ENCODE data around the gene POU3F1. TPM values are rescaled to one million over a fixed set of nuclear protein-coding genes. Genes with fewer than 3 reads are reported as not detected.

POU3F1 gene
- total RNA-seq, 4 donors from 2014 or later = not detected

DNA sequence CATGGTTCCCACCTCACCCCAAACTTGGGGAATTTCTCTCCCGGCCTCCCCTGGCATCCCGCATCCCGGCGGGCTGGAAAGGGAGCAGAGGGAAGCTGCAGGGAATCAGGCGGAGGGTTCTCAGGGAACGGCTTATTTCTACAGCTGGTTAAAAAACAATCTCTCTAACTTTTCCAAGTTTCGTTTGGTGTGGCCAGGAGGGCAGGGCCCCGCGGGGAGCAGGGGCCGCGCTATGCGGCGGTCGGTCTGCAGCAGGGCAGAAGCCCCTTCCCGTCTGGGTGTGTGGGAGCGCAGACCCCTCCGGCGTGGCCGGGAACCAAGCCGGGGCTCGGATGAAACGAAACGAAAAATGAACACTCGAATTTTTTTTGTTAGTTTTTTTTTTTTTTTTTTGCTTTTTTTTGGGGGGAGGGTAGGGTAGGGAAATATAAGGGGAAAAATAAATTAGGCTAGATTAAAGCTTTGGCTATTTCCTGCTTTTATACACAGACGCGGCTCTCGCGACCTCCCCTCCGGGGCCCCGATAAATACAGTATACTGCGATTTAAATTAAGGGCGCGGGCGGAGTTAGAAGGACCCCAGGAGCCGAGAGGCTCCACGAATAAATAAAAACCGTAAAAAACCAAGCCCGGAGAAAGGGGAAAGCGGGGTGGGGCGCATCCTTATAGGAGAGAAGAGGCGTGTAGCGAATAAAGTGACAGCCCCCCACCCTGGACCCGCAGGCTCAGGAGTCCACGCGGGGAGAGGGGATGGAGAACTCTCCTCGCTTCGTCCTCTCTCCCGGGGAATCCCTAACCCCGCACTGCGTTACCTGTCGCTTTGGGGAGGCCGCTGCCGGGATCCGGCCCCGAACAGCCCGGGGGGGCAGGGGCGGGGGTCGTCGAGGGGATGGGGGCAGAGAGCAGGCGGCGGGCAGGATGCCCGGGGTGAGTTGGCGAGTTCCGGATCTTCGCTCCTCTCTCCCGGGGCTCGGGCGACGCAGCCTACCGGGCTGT is 2.1 kb downstream of the POU3F1 start:
- Histone ChIP-seq H3K27ac (no peak overlapping the region), H3K9me3 (no peaks in the 10 kb centered on the region), H3K4me3 (replicated peaks in 1 of 3) (peak overlapping the region in 1 of 3 donors; percentile 9), H3K27me3 (peaks cover 36% of the 10 kb centered on the region), H3K36me3 (no peaks in the 10 kb centered on the region), H3K4me1 (peaks cover 14 to 25% of the 10 kb centered on the region in 2 donors)
- no peak for TF ChIP-seq POLR2A (IDR thresholded peaks at IDR 0.05)
- TF ChIP-seq, protein P1, sequence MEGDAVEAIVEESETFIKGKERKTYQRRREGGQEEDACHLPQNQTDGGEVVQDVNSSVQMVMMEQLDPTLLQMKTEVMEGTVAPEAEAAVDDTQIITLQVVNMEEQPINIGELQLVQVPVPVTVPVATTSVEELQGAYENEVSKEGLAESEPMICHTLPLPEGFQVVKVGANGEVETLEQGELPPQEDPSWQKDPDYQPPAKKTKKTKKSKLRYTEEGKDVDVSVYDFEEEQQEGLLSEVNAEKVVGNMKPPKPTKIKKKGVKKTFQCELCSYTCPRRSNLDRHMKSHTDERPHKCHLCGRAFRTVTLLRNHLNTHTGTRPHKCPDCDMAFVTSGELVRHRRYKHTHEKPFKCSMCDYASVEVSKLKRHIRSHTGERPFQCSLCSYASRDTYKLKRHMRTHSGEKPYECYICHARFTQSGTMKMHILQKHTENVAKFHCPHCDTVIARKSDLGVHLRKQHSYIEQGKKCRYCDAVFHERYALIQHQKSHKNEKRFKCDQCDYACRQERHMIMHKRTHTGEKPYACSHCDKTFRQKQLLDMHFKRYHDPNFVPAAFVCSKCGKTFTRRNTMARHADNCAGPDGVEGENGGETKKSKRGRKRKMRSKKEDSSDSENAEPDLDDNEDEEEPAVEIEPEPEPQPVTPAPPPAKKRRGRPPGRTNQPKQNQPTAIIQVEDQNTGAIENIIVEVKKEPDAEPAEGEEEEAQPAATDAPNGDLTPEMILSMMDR (IDR thresholded peaks at IDR 0.05) = no peak
- WGBS, 2 donors = 10 to 12% methylated on average over 42 to 68 of the region's 70 CpGs
- intact Hi-C loops (cut with DNase I) = no loop called here
- DNase-seq = no peak

DNA sequence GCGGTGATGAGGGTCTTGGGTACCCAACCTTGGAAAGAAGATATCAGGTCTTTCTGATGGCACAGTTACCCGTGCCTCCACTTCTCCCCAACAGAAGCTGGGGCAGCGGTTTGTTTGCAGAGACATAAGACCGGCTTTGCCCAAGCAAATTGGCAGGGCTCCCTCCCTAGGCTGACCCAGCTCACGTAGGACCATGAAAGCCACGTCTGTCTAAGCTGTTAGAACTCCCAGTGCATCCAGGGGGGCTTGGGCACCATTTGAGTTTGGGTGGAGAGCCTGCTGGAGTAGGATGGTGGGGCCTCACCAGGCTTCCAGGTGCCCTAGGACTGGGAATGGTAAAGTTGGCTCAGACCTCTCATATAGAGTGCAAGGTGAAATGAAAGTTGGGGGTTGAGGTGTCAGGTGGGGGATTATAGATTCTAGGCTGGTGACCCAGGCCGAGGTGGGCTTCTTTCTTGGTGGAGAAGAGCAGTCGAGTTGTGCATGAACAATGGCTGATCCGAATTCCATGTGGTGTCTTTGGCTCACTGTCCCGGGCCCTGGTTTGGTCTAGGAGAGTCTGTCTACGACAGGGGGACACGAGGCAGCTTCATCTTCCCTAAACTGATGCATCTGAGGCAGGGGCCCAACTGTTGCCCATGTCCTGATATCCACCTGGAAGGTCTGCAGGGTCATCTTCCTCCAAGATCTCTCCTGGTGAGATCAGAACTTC is 3.4 kb downstream of the POU3F1 start:
- no peaks in the 10 kb centered on the region for H3K9me3 ChIP-seq
- no peak overlapping the region for H3K27ac ChIP-seq
- peaks cover 36% of the 10 kb centered on the region for H3K27me3 ChIP-seq
- H3K36me3 ChIP-seq = no peaks in the 10 kb centered on the region
- intact Hi-C loops (cut with DNase I) = no loop called here
- no peak overlapping the region for H3K4me3 ChIP-seq (replicated peaks in 1 of 3)
- H3K4me1 ChIP-seq = peaks cover 14 to 25% of the 10 kb centered on the region in 2 donors
- DNase-seq = no peak
- TF ChIP-seq, protein P1 (IDR thresholded peaks at IDR 0.05) = no peak
- TF ChIP-seq POLR2A (IDR thresholded peaks at IDR 0.05) = no peak
- WGBS, 2 donors = 91 to 98% methylated on average over 8 to 12 of the region's 12 CpGs

DNA sequence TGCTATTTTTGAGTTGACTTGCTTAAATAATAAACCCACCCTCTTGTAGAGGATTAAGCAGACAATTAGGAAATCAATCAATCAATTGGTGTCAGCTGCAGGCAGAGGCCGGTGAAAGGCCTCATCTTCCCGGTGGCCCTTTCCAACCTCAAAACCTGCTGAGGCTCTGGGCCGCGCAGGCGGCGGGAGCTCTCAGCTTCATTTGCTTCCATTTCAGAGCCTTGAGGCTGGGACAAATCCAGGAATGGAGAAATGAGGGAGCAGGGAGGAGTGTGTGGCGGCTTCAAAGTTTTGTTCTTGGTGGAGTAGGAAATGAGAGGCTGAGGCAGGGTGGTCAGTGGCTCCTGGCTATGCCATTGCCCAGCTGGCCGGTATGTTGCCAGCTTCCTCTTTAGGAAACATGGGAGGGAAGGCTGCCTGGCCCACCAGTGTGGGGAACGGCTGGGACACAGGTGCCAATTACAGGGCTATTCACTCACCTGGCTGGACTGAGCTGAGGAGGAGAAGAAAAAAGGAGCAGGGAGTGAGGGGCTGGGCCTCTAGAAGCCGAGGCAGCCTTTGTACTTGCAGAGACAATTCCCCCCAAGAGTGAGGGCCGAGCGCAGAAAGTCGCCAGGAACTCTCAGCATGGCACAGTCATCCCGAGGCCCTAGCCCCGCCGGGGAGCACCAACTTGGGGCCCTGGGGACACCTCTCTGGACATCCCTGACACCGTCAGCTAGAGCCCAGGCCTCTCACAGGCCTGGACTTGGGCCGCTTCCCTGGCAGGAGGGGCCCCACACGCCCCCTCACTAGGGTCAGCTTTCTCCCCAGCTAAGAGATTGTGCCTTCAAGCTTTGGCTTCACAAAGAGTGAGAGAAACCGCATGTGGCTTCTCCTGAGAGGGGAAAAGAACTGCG is 4.4 kb downstream of the POU3F1 start:
- no peak overlapping the region for H3K27ac ChIP-seq
- peaks cover 14 to 19% of the 10 kb centered on the region in 2 donors for H3K4me1 ChIP-seq
- H3K4me3 ChIP-seq (replicated peaks in 1 of 3) = no peak overlapping the region
- intact Hi-C loops (cut with DNase I) = no loop called here
- H3K27me3 ChIP-seq = peaks cover 36% of the 10 kb centered on the region
- no peaks in the 10 kb centered on the region for H3K9me3 ChIP-seq
- DNase-seq = no peak
- WGBS, 2 donors = 90 to 93% methylated on average over 15 to 17 of the region's 21 CpGs
- H3K36me3 ChIP-seq = no peaks in the 10 kb centered on the region
- TF ChIP-seq POLR2A (IDR thresholded peaks at IDR 0.05) = no peak
- TF ChIP-seq, protein P1 (IDR thresholded peaks at IDR 0.05) = no peak

DNA sequence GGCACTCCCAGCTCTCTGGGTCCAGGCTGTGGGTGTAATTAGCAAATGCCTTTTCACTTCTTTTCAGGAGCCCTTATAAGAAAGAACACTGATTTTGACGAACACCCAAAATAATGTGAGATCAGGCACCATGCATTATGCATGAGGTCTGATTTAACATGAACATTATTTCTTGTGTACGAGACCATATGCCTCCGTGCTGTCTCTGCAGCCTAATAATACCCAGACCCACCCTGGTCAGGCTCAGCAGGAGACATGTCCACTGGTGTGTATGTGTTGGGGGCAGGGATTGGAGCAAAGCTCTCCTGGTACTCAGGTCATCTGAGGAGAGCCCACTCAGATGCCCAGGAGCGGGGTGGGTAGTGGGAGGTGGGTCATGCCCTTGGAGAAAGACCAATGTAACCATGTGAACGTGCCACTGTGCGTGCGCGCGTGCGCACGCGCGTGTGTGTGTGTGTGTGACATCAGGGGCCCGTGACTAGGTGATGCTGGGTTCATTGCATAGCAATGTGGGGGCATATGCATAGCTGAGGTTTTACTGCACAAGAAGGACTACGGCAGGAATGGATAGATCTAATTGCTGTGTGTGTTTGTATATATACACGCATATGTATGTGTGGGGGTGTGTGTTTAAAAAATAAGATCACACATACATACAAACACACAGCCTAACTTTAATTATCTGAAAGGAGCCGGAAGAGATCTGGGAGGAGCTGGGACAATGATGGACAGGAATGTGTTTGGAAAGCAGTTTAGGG is 7.1 kb downstream of the POU3F1 start:
- Histone ChIP-seq H3K4me1 (peaks cover 5% of the 10 kb centered on the region in 2 donors), H3K36me3 (no peaks in the 10 kb centered on the region), H3K27ac (no peak overlapping the region), H3K9me3 (no peaks in the 10 kb centered on the region), H3K27me3 (peaks cover 30% of the 10 kb centered on the region), H3K4me3 (replicated peaks in 1 of 3) (no peak overlapping the region)
- TF ChIP-seq, protein P1 (IDR thresholded peaks at IDR 0.05) = no peak
- no peak for TF ChIP-seq POLR2A (IDR thresholded peaks at IDR 0.05)
- intact Hi-C loops (cut with DNase I) = no loop called here
- WGBS, 2 donors = 88 to 90% methylated on average over 17 of the region's 17 CpGs
- DNase-seq = no peak

All from thyroid gland (tissue), 4 donors.